GM19468 (cell line): ENCODE measurements around the gene PTPN18.

Experiments
- ATAC-seq: cut with Tn5 transposase; IDR thresholded peaks from one replicate; pipeline ENCODE4 v1.9.1; 2021; ENCODE audit warnings: mild to moderate bottlenecking, moderate library complexity, moderate number of reproducible peaks; ENCODE audit not compliant: unreplicated experiment; ENCODE audit errors: extremely low read depth

Gene PTPN18

GRCh38 chr2:130338793-130339345, 17.0 kb upstream of the PTPN18 start:
- ATAC-seq: no peak

GRCh38 chr2:130339885-130340745, 15.7 kb upstream of the PTPN18 start:
- no peak for ATAC-seq

DNA sequence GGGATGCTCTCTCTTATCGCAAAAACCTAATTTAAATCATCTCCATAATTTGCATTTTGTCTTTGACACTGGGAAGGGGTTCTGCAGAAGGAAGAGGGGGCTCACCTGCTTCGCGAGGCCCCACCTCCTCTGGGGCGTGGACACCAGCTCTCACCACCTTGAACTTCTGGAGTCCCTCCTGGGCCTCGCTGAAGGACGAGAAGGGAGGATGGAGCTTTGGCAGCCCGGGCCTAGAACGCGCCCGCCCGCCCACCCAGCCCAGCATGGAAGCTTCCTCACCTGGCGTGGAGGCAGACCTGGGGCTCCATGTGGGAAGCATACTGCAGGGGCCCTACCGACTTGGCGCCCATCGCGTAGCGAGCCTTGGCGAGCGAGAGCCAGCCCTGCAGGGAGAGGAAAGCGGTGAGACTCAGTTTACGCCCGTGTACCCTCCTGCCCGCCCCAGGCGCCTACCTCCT, 14.3 kb upstream of the PTPN18 start:
- no peak for ATAC-seq

GRCh38 chr2:130342020-130342532, 13.8 kb upstream of the PTPN18 start:
- ATAC-seq: peak; percentile 55

DNA sequence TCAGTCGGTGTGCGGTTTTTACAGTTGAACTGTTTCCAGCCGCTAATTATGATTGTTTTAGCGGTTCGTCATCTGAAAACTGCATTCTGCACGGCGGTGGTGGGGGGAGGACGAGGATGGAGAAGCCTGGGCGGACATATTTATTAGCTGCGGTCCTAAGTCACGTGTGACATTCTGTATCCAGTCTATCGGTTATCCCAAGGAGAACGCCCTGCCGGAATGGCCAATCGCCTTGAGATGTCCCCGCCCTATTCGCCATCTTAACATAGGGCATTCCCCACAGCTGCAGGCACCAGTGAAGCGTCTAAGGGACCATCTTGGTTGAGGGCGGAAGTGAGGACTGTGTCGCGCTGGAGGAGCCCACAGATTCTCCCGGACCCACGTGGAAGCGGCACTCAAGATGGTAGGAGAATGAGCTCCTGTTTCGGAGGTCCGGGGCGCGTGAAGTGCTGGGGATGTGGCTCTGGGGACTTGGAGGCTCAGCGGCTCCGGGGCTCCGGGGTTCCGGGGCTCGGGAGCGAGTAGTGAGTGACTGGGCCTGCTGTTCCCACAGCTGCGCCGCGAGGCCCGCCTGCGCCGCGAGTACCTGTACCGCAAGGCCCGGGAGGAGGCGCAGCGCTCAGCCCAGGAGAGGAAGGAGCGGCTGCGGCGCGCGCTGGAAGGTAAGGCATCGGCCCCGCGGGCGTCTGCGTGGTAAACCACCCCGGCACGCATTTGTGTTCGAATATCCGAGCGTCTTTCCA, 13.2 kb upstream of the PTPN18 start, which contains the start of gene IMP4:
IMP4 (plus strand) TSS at position 365 of the 743 bp plus-strand sequence; CDS start at position 401, 36 bp downstream.
- ATAC-seq: peak; percentile 94

DNA sequence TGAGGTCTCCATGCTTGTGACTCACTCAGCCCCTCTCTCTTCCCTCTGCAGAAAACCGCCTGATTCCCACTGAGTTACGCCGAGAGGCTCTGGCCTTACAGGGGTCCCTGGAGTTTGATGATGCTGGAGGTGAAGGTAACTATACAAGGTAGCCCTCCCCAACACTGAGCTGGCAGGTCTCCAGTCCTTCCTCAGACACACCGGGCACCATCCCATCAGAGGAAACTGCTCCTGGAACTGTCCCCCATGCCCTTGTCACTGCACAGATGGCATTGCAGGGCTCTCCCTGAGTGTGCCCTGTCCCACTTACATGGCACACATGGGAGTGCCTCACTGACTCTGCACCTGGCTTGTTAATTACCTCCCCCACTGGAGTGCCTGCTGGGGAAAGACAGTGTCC, 11.3 kb upstream of the PTPN18 start:
- ATAC-seq: no peak

GRCh38 chr2:130345091-130345490, 10.8 kb upstream of the PTPN18 start:
- no peak for ATAC-seq

DNA sequence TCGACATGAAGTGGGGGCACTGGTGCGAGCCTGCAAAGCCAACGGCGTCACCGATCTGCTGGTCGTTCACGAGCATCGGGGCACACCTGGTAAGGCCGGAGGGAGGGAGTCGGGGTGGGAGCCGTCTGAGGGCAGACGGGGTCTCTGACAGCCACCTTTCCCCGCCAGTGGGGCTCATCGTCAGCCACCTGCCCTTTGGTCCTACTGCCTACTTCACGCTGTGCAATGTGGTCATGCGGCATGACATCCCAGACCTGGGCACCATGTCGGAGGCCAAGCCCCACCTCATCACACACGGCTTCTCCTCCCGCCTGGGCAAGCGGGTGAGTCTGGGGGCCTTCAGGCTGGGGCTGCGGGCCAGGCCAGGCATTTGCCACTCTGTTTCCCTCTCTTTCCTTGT, 10.2 kb upstream of the PTPN18 start:
- no peak for ATAC-seq

- ATAC-seq: no peak
These were observed 9.7 kb upstream of the PTPN18 start for GRCh38 chr2:130346041-130346740.

GRCh38 chr2:130346741-130347066, 9.2 kb upstream of the PTPN18 start:
- ATAC-seq: no peak

DNA sequence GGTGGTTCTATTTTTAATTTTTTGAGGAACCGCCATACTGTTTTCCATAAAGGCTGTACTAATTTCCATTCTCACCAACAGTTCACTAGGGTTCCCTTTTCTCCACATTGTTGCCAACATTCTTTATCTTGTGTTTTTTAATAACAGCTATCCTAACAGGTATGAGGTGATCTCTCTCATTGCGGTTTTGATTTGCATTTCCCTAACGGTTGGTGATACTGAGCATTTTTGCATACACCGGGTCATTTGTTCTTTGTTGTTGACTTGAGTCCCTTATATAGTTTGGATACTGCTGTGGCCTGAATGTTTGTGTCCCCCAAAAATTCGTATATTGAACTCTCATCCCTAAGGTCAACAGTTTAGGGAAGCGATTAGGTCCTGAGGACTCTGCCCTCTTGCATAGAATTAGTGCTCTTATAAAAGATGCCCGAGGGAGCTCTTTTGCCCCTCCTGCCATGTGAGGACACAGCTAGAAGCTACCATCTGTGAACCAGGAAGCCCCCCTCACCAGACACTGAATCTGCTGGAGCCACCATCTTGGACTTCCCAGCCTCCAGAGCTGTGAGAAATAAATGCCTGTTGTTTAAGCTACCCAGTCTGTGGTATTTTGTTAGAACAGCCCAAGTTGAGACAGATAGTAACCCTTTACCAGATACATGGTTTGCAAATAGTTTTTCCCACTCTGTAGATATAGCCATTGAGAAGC, 8.5 kb upstream of the PTPN18 start:
- ATAC-seq: no peak

DNA sequence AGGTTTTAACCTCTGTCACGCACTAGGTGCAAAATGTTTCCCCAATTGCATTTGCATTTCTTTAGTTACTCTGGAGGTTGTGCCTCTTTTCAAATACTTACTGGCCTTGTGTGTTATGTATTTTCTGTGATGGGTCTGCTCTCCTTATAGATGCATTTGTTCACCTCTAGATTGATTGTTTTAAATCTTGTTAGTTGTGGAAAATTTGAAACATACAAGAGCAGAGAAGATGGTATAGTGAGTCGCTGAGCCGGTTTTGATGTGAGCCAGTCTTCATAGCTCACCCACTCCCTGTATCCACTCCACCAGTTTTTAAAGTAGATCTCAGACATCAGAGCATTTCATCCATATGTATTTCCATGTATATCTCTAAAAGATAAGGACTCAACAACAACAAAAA, 6.7 kb upstream of the PTPN18 start:
- ATAC-seq: no peak

- ATAC-seq: no peak
These were observed 4.1 kb upstream of the PTPN18 start for GRCh38 chr2:130351711-130352110.

- ATAC-seq: no peak
These were observed 3.6 kb upstream of the PTPN18 start for GRCh38 chr2:130352237-130352636.

DNA sequence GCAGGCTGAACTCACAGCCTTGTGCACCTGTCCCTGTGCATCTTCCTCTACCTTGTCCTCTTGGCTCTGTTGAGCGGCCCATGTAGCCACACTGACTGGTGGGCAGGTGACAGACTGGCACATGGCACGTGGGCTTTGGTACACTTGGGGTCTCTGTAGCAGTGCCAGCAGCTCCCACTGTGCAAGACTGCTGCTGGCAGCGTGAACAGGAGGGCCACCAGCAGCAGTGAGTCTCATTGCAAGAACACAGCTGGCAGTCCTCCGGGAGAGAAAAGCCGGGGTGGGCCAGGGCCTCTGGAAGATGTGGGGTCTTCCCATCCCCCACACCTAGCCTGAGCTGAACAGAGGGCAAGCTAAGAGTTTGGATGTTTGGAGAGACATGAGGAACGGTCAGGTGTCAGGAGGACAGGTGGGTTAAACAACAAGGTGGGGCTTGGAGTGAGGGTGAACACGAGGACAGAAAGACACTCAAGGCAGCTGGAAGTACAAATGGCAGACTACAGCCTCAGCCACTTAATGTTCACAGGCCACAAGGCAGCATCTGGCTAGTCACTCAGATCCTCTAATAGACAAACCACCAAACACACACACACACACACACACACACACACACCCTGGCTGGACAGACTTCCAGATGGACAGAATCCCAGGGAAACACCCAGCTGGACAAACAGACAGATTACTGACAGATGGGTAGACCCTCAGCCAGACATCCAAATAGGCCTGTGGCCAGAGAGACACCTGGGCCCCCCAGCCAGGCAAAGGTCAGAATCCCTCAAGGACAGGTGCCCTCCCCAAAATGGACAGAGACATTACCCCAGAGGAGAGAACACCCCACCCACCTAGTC, 2.3 kb upstream of the PTPN18 start:
- ATAC-seq: no peak

- no peak for ATAC-seq
These were observed 1.8 kb upstream of the PTPN18 start for GRCh38 chr2:130354139-130354428.

GRCh38 chr2:130355172-130355577, 681 bp upstream of the PTPN18 start:
- no peak for ATAC-seq

GRCh38 chr2:130357864-130358263, 2.0 kb downstream of the PTPN18 start:
- ATAC-seq: no peak
